Stimulated activated CD8-positive, alpha-beta memory T cell treated with anti-CD3 and anti-CD28 coated beads, Interleukin-4, amount 100 ng/mL, for 1 hour (primary cell): ENCODE results near the gene TCERG1L.

Source experiments
- DNase-seq, 2 donors: peaks; one replicate each; pipeline ENCODE4 v3.0.0-alpha.2; 2020; ENCODE audit warnings: low read depth in 2 of 2, low spot score in 1 of 2

TCERG1L gene

GRCh38 chr10:131072651-131073468 is 238.7 kb downstream of the TCERG1L start:
- no peak for DNase-seq

GRCh38 chr10:131071721-131072120 is 239.8 kb downstream of the TCERG1L start:
- DNase-seq = no peak

GRCh38 chr10:131070856-131071255 is 240.7 kb downstream of the TCERG1L start:
- DNase-seq = no peak

DNA sequence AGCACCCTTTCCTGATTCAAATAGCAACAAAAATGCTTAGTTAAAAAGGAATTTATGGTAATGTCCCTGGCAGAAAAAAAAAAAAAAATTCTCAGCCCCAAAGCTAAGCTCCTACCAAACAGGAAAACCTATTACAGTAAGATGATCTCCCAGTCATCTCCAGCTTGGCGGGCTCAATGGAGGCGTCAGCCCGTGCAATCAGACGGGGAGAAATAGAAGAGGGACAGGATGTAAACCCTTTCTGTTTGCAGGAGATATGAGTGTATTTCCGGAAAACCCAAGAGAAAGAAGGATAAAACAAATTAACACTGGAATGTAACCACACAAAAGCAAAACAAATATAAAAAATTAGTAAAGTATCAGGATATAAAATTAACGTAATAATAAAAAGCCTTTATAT is 242.8 kb downstream of the TCERG1L start:
- DNase-seq = no peak

DNA sequence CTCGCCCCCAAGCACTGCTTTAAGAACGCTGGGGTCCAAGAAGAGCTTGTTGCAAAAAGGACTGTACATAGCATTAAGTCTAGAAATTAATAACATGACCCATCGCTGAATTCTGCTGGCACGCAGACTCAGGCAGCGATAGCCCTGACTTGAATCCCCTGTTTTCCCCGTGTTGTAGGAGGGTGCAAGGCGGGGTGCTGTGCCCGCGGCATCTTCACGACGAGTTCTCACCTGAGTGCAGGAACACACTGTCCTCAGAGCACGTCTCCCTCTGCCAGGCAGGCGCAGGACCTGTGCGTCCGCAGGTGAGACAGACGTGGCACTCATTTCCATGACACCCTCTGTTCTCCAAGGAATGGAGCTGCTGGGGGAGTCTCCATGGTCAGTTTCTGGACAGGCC is 243.2 kb downstream of the TCERG1L start:
- no peak for DNase-seq

- no peak for DNase-seq
Measured at GRCh38 chr10:131067690-131068089, 243.8 kb downstream of the TCERG1L start.

DNA sequence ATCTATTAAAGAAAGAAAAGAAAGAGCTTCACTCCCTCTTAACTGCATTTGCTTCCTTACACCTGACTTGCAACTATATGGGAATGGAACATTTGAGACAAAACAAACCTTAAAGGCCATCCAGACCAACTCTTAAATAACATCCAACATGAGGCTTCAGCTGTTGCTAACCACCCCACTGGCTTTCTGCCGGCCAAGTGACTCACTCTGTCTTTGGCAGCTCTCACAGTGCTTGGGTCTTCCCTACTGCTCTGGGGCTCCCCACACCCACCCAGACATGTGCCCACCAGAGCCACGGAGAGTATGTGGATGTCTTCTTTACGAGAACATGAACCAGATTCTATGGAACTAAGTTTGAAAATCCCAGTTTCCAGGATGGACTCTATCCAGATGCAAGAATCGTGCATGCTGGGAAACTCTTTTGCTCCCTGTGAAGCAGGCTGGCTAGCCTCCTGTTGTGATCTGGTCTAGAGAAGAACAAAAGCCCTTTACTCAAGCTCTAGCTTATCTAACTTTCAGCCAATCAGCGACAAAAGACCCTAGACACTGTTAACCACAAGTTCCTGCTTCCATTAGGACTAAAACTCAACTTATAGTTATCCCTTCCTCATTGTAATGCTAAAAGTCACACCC is 245.7 kb downstream of the TCERG1L start:
- DNase-seq = no peak

GRCh38 chr10:131063311-131063710 is 248.2 kb downstream of the TCERG1L start:
- DNase-seq = no peak

GRCh38 chr10:131062621-131063260 is 248.8 kb downstream of the TCERG1L start:
- DNase-seq = no peak

GRCh38 chr10:131061216-131061615 is 250.3 kb downstream of the TCERG1L start:
- no peak for DNase-seq

DNA sequence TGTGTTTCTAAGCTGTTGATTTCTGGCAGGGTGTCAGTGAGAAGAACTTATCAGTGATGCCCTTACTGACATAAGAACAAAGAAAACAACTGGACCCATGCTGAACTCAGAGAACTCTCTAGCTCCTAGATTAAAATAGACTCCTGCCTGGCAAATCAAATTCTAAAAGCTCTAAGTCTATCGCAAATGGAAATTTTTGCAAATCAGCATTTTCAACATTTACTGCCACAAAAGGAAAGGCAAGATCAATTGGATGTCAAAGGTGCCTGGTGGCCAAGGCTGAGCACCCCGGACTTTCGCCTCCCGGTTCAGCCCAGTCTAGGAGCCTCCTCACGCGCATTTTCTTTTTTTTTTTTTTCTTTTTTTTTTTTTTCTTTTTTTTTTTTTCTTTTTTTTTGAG is 251.6 kb downstream of the TCERG1L start:
- no peak for DNase-seq

DNA sequence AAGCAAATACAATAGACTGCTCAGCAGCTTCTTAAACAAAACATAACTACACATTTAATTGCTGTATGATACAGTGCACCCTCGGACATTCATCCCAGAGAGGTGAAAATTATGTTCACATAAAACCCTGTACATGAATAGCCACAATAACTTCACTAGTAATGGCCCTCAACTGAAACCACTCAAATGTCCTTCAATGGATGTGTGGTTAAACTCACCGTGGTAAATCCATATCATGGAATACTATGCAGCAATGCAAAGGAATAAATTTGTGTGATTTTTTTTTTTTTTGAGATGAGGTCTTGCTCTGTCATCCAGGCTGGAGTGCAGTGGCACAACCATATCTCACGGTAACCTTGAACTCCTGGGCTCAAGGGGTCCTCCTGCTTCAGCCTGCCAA is 252.7 kb downstream of the TCERG1L start:
- no peak for DNase-seq

GRCh38 chr10:131056781-131057180 is 254.7 kb downstream of the TCERG1L start:
- DNase-seq = no peak

GRCh38 chr10:131056091-131056579 is 255.4 kb downstream of the TCERG1L start:
- DNase-seq = no peak

DNA sequence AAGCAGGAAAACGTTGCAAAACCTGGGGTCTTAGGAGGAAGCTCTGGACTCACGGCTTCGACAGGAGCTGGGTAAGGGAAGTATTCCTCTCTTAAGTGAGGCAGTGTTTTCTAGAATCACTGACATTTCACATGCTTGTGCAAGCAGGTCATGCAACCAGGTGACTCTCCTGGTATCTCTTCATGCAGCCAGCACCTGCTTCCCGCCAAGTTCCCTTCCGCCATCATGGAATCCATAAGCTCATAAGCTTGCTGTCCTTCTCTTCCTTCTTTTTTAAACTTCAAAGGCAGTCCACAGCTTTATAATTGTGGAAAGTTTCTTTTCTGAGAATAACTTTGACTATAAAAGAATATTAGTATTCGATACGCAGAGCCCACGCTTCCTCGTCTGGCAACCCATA is 256.1 kb downstream of the TCERG1L start:
- DNase-seq = no peak

DNA sequence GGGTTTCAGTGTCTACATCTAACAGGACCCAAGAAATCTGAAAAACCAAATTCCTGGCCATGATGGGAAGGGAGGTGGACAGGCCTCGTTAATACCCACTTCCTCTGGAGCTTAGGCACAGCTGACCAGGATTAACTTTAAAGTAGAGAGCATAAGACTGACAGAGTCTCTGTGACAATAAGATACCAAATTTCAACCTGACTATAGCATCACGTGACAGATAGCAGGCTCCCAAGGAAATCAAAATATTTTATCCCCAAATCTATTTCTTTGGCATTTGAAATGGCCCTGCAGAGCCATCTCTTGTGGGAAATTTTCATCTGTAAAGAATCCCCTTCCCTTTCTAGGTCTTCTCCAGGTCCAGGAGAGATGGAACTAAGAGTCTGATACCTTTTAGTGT is 258.3 kb downstream of the TCERG1L start:
- no peak for DNase-seq

GRCh38 chr10:131050162-131050766 is 261.3 kb downstream of the TCERG1L start:
- DNase-seq = no peak

DNA sequence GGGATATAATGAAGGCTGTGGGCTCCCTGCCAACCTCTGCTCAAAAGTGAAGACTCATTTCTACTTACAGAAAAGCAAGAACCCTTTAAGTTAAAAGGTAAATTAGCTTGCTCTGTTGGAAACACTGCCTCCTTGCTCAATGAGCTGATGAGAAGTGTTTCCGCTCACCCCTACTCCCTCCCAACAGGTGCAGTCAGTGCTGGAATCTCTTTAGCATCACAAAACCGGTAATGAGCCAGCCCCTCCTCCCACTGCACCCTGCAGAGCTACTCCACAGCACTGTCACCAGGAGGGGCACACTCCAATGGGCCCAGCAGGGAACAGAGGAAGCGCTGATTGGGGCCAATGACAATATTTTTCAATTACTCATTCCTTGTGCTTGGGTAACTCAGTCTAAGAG is 262.5 kb downstream of the TCERG1L start:
- DNase-seq = no peak

DNA sequence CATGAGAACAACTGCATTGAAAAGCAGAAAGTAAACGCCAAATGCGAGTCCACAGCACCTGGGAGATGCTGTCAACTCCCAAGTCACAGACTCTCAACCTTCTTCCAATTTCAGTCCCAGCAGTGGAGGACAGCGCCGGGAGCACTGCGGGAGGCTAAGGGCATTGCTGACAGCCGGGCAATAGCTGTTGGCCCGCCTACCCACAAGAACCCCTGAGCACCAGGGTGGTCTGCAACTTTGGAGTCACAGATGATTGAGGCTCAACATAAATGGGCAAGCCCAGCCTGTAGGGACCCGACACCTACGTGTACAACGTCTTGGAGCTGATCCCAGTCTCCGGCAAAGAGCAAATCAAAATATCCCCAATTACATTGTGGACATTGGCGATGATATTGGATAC is 262.9 kb downstream of the TCERG1L start:
- DNase-seq = no peak

GRCh38 chr10:131047501-131047900 is 264.0 kb downstream of the TCERG1L start:
- DNase-seq = no peak

DNA sequence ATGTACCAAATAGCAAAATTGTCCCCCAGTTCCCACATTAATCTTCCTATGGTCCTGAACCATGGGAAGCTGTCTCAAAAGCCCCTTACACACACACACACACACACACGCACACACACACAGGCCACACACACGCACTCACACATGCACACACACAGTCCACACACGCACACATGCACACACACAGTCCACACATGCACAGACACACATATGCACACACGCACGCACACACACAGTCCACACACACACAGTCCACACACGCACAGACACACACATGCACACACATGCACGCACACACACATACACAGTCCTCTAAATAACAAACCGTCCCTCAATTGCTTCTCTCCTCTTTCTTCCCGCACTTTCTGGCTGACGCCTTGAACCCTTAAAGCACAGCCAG is 265.3 kb downstream of the TCERG1L start:
- DNase-seq = no peak
